Activated naive CD8-positive, alpha-beta T cell treated with anti-CD3 and anti-CD28 coated beads, Interleukin-2, amount 50 U/mL, for 16 hours (primary cell): ENCODE data around the gene PCDHGA1.
A peak's percentile ranks its signal among the peaks of the same experiment; 100 is the strongest.
"Not testable (repeated sequence)": the region's sequence is repeated elsewhere in the genome, so short reads cannot be mapped to it uniquely, and the experiment has no call there.

ENCODE experiments used
- DNase-seq: peaks from one replicate; pipeline ENCODE4 v3.0.0-alpha.2; 2020; ENCODE audit warnings: low read depth, low spot score

The PCDHGA1 gene

DNA sequence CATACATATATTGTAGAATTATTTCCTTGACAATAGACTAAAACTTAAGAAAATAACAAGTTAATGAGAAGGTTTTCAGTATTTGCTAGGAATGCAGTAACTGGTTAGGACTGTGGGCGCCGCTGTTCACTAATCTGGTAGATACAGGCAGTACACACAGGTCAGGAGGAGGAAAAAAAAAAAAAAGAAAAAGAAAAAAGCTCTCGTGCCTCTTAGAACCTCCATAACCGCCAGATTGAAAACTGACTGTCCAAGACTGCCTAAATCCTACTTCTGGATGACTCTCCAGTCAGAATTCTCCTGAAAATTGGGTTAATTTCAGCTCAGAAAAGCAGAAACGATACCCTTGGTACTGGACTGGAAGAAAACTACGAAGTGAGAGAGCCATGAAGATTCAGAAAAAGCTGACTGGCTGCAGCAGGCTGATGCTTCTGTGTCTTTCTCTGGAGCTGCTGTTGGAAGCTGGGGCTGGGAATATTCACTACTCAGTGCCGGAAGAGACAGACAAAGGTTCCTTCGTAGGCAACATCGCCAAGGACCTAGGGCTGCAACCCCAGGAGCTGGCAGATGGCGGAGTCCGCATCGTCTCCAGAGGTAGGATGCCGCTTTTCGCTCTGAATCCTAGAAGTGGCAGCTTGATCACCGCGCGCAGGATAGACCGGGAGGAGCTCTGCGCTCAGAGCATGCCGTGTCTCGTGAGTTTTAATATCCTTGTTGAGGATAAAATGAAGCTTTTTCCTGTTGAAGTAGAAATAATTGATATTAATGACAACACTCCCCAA lies at the start of gene PCDHGA1:
TSS of gene PCDHGA1 (plus strand) at position 216 of the 782 bp plus-strand sequence.
- no peak for DNase-seq

- DNase-seq, result no peak
Measured at GRCh38 chr5:141298376-141298775, 31.9 kb upstream of the PCDHGA1 start.

DNA sequence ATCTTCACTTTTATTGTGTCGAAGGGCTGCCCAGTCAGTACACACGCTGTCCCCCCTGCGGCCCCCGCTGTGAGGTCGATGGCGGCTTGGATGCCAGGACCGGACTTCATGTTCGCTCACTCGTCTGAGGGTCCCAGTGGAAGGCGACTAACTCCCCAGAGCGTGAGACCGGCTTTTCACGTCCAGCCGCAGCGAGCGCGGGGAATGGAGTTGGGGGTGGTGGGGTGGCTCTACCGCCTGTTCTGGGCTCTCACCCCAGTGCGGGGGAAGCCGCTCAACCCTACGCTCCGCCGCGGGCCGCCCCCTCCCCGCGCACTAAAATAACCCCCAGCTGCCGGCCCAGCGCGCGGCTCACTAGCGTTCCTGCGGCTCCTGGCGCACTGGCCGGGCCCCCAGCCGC lies 26.6 kb upstream of the PCDHGA1 start, which contains the start of gene SLC25A2:
TSS of gene SLC25A2 (minus strand) at position 294 of the 400 bp plus-strand sequence. CDS start at position 110, 184 bp downstream.
- DNase-seq, result no peak

GRCh38 chr5:141306630-141307029 lies 23.7 kb upstream of the PCDHGA1 start:
- DNase-seq, result no peak

DNA sequence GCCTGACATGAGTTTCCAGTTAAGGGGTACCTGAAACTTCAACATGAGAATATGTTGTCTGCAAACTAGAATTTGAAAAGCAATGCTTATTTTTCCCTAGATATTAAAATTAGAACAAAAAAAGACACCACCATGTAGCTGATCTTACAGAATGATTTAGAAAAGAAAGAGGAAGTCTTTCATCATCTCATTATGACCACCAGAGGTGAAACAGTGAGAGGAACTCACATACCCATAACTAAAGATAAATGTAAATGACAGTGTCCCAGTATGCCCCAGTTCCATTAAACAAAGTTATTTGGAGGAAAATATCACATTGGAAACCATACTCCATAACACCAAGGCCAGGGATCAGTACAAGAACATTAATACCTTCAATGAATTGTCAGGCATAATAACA lies 16.6 kb upstream of the PCDHGA1 start:
- no peak for DNase-seq

DNA sequence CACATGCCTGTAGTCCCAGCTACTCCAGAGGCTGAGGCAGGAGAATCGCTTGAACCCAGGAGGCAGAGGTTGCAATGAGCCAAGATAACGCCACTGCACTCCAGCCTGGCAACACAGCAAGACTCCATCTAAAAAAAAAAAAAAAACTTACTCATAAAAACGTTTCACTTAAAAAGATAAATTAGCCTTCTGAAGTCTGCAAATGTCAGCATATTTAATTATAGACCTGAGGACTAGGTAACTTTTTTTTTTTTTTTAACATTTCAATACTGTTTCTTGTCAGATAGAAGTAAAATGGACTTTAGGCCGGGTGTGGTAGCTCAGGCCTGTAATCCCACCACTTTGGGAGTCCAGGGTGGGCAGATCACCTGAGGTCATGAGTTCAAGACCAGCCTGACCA lies 13.4 kb upstream of the PCDHGA1 start:
- DNase-seq, result not testable (repeated sequence)

- DNase-seq, result no peak
Measured at GRCh38 chr5:141319202-141319601, 11.1 kb upstream of the PCDHGA1 start.

DNA sequence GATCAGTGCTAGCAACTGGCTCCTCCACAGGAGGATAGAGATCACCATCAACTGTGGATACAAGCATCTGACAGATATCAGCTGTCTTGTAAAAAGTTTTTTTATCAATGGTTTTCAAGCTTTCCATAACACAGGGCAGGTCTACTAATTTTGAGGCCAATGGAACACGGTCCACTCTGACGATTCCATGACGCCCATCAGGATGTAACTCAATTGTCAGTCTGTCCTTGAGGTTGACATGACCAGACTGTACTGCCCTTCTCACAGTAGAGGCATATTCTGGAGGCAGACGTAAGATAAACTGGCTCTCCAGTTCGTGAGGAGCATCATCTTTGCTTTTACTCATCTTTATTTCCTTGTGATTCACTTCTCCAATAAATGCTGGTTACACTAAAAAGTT lies 10.6 kb upstream of the PCDHGA1 start:
- no peak for DNase-seq

GRCh38 chr5:141320225-141321169 lies 9.8 kb upstream of the PCDHGA1 start, which contains the start of gene TAF7:
Gene TAF7, minus strand, starts transcription at chr5:141320784. Its CDS starts 740 bp downstream, at chr5:141320044.
- peak; percentile 84 for DNase-seq

- DNase-seq, result no peak
Measured at GRCh38 chr5:141322261-141322660, 8.1 kb upstream of the PCDHGA1 start.

- peak; percentile 23 for DNase-seq
Measured at GRCh38 chr5:141326088-141326854, 4.0 kb upstream of the PCDHGA1 start.

DNA sequence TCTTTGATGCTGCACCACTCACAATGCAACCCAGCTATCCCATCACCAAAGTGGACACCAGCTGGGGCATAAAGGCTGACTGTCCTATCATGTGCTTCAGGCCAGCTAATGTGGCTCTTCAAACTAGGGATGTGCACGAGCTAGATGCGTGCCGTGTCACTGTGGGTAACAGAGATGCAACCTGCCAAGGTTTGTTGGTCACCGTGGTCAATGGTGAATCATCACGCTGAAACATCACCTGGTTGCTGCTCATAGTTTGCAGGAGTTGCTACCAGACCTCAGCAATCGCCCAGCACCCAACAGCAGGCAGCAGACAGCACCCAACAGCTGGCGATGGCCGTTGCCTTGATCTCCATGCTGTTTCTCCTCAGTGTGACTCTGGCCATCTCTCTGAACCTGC lies 2.1 kb upstream of the PCDHGA1 start:
- no peak for DNase-seq

DNA sequence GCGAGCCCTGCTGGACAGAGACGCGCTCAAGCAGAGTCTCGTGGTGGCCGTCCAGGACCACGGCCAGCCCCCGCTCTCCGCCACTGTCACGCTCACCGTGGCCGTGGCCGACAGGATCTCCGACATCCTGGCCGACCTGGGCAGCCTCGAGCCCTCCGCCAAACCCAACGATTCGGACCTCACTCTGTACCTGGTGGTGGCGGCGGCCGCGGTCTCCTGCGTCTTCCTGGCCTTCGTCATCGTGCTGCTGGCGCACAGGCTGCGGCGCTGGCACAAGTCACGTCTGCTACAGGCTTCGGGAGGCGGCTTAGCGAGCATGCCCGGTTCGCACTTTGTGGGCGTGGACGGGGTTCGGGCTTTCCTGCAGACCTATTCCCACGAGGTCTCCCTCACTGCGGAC lies 2.3 kb downstream of the PCDHGA1 start:
- DNase-seq, result not testable (repeated sequence)

GRCh38 chr5:141338538-141339306 lies 8.4 kb downstream of the PCDHGA1 start, which contains the start of gene PCDHGA2:
Gene PCDHGA2, plus strand, starts transcription at chr5:141338760.
- DNase-seq, result no peak

DNA sequence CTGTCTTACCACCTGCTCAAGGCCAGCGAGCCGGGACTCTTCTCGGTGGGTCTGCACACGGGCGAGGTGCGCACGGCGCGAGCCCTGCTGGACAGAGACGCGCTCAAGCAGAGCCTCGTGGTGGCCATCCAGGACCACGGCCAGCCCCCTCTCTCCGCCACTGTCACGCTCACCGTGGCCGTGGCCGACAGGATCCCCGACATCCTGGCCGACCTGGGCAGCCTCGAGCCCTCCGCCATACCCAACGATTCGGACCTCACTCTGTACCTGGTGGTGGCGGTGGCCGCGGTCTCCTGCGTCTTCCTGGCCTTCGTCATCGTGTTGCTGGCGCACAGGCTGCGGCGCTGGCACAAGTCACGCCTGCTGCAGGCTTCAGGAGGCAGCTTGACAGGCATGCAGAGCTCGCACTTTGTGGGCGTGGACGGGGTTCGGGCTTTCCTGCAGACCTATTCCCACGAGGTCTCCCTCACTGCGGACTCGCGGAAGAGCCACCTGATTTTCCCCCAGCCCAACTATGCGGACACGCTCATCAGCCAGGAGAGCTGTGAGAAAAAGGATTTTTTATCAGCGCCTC lies 10.6 kb downstream of the PCDHGA1 start:
- not testable (repeated sequence) for DNase-seq

DNA sequence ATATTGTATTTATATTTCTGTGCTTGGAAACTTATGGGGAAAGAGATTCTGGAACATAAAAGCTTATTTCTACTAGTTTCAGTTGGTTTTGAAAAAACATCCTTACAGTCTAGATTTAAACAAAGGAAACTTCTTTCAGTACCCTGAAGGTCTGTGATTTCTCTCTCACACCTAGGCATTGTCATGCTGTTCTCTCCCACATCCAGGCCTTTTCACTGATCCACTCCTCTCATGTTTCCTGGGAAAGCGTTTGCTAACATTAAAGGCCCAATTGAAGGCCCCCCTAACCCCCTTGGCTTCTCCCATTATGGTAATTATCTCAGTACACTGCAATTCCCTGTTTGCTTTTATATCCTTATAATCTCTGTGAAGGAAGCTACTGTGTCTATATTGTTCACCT lies 12.5 kb downstream of the PCDHGA1 start:
- DNase-seq, result no peak

DNA sequence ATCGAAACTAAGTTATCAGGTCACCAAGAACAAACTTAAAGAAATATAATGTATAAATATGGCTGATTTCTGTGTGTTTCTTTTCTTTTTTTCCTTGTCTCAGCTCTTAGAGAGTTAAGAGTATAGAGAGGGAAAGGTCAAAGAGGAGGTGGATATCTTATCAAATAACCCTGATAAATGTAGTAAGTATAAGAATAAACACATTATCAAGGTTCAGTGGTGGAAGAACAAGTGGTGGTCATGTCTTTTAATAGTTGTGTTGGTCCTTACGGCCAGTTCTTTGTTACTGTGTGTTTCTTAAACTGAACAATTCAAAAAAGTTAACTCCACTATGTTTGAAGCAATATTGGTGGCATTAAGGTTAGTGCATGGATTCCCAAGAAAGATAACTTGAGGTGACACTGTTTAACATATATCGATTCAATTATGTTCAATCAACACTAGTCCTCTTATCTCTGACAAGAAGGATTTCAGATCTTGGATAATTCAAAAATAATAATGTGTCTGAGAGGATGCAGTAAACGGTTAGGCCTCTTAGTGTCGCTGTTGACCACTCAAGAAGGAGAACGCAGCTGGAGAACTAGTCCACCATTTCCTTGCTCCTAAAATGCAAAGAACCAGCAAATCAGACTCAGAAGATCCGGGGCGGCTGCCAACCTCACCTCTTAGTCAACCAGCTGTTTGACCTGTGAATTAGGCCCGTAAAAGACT lies 13.1 kb downstream of the PCDHGA1 start, which contains the start of gene PCDHGA3:
TSS of gene PCDHGA3 (plus strand) at position 588 of the 711 bp plus-strand sequence. CDS start 205 bp downstream, outside the sequence.
- DNase-seq, result no peak

DNA sequence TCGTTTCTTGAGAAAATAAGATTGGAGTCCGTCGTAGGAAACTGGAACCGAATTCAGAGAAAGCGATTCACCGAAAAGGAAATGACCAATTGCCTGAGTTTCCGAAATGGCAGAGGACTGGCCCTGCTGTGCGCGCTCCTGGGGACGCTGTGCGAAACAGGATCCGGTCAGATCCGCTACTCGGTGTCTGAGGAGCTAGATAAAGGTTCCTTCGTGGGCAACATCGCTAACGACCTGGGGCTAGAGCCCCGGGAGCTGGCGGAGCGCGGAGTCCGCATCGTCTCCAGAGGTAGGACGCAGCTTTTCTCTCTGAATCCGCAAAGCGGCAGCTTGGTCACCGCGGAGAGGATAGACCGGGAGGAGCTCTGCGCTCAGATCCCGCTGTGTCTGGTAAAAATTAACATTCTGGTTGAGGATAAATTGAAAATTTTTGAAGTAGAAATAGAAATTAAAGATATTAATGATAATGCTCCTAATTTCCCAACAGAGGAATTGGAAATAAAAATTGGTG lies 13.7 kb downstream of the PCDHGA1 start:
- no peak for DNase-seq

GRCh38 chr5:141345327-141345726 lies 15.0 kb downstream of the PCDHGA1 start:
- no peak for DNase-seq
